Testis (tissue), 2 donors: ENCODE measurements around the gene UBE2QL1.

Experiments used
- CTCF ChIP-seq, 3 experiments: fragments of 450-650 bp in 2 of 3; fragments of 200-600 bp in 1 of 3; sonication (generic) in 1 of 3; IDR thresholded peaks; one replicate each; pipeline ENCODE4 v1.5.1; 2016 to 2019; ENCODE audit warnings: antibody characterized with exemption in 3 of 3, mild to moderate bottlenecking in 2 of 3, moderate library complexity in 1 of 3
- POLR2A ChIP-seq: fragments of 450-650 bp; IDR thresholded peaks from one replicate; pipeline ENCODE4 v1.6.1; 2017; ENCODE audit warnings: antibody characterized with exemption, mild to moderate bottlenecking, moderate library complexity

GRCh38 chr5:6475626-6476312 is 27.1 kb downstream of the UBE2QL1 start:
- TF ChIP-seq CTCF (IDR thresholded peaks at IDR 0.05), result no peak
- TF ChIP-seq POLR2A, result no peak
